Measurements from ENCODE around the gene ZDHHC4.

DNA sequence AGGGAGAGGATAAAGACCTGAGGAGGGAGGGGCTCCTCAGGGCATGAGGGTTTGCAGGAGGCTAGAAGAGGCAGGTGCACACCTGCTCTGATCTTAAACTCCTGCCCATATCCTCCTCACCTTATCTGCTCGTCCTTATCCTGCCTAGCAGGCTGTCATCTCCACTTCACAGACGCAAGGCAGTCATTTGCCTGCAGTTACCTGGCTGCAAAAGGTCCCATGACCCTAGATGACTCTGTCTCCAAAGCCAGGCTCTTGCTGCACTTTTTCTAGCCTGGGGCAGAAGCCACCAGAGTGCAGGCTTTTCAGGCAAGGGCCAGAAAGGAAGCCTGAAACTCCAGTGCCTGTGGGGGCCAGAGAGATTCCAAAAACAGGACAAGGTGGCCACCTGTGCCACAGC lies 36.5 kb downstream of the ZDHHC4 start:
- TF ChIP-seq, protein P1, sequence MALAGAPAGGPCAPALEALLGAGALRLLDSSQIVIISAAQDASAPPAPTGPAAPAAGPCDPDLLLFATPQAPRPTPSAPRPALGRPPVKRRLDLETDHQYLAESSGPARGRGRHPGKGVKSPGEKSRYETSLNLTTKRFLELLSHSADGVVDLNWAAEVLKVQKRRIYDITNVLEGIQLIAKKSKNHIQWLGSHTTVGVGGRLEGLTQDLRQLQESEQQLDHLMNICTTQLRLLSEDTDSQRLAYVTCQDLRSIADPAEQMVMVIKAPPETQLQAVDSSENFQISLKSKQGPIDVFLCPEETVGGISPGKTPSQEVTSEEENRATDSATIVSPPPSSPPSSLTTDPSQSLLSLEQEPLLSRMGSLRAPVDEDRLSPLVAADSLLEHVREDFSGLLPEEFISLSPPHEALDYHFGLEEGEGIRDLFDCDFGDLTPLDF (CRISPR knock-in tag; IDR thresholded peaks at IDR 0.05) = no peak
- no peak for TF ChIP-seq POLR2A (conservative IDR thresholded peaks at IDR 0.05)
- TF ChIP-seq MEIS2 (IDR thresholded peaks at IDR 0.05; ENCODE audit: partially characterized antibody) = no peak
- no peak for TF ChIP-seq EHMT2 (IDR thresholded peaks at IDR 0.05)
- no peak for TF ChIP-seq NELFE (IDR thresholded peaks at IDR 0.05; ENCODE audit: insufficient read depth, insufficient read length)
- TF ChIP-seq, protein P2, sequence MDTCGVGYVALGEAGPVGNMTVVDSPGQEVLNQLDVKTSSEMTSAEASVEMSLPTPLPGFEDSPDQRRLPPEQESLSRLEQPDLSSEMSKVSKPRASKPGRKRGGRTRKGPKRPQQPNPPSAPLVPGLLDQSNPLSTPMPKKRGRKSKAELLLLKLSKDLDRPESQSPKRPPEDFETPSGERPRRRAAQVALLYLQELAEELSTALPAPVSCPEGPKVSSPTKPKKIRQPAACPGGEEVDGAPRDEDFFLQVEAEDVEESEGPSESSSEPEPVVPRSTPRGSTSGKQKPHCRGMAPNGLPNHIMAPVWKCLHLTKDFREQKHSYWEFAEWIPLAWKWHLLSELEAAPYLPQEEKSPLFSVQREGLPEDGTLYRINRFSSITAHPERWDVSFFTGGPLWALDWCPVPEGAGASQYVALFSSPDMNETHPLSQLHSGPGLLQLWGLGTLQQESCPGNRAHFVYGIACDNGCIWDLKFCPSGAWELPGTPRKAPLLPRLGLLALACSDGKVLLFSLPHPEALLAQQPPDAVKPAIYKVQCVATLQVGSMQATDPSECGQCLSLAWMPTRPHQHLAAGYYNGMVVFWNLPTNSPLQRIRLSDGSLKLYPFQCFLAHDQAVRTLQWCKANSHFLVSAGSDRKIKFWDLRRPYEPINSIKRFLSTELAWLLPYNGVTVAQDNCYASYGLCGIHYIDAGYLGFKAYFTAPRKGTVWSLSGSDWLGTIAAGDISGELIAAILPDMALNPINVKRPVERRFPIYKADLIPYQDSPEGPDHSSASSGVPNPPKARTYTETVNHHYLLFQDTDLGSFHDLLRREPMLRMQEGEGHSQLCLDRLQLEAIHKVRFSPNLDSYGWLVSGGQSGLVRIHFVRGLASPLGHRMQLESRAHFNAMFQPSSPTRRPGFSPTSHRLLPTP (IDR thresholded peaks at IDR 0.05; ENCODE audit: borderline replicate concordance, extremely low read depth, insufficient read length) = no peak
- TF ChIP-seq CHD1 (IDR thresholded peaks at IDR 0.05; ENCODE audit: low read length) = no peak
- TF ChIP-seq ZKSCAN1 (IDR thresholded peaks at IDR 0.05; ENCODE audit: low read depth, low read length) = no peak
